Measurements from ENCODE around the gene ISG20L2. TPM values are rescaled to one million over a fixed set of nuclear protein-coding genes. Genes with fewer than 3 reads are reported as not detected.

Gene ISG20L2
- total RNA-seq, 1 donor from 2014 or later: 23.7 TPM

- H3K27me3 Mint-ChIP-seq (ENCODE audit: insufficient read depth, low read depth): peaks cover 6% of the 10 kb centered on the region
Measured at GRCh38 chr1:156680056-156680455, 48.5 kb downstream of the ISG20L2 start.

GRCh38 chr1:156677616-156678596 lies 50.7 kb downstream of the ISG20L2 start:
- Mint-ChIP-seq H3K27ac (peak overlapping the region; percentile 99), H3K4me1 (peaks cover 42% of the 10 kb centered on the region), H3K36me3 (peaks cover 8% of the 10 kb centered on the region), H3K9me3 (no peaks in the 10 kb centered on the region), H3K27me3 (ENCODE audit: insufficient read depth, low read depth) (peaks cover 17% of the 10 kb centered on the region), H3K4me3 (peak overlapping the region; percentile 92)
- TF ChIP-seq EZH2 (IDR thresholded peaks at IDR 0.05) (no peak), CTCF (IDR thresholded peaks at IDR 0.05) (peak; percentile 95), EZH2phosphoT487 (IDR thresholded peaks at IDR 0.05) (no peak)
- Histone ChIP-seq H3K9me3 (ENCODE audit: low read depth) (no peaks in the 10 kb centered on the region), H3K79me2 (ENCODE audit: low read depth) (peaks cover 44% of the 10 kb centered on the region), H3K36me3 (peaks cover under 1% of the 10 kb centered on the region), H3K4me1 (peaks cover 28% of the 10 kb centered on the region), H3K27ac (peak overlapping the region; percentile 9), H3K9ac (no peak overlapping the region), H4K20me1 (ENCODE audit: low read depth) (peaks cover 37% of the 10 kb centered on the region), H3K27me3 (peaks cover 20% of the 10 kb centered on the region), H2AFZ (replicated peaks) (no peak overlapping the region), H3K4me3 (peak overlapping the region; percentile 85), H3F3A (ENCODE audit: low read depth) (peaks cover 38% of the 10 kb centered on the region), H3K4me2 (peak overlapping the region; percentile 84)
- peak; percentile 90 for DNase-seq (ENCODE audit: low spot score)

More at GRCh38 chr1:156680056-156680455, 48.5 kb downstream of the ISG20L2 start:
- Histone ChIP-seq H2AFZ (replicated peaks) (no peak overlapping the region), H3K27ac (no peak overlapping the region), H3K4me2 (no peak overlapping the region), H3K27me3 (peaks cover 20% of the 10 kb centered on the region), H3K9me3 (ENCODE audit: low read depth) (no peaks in the 10 kb centered on the region), H3K36me3 (no peaks in the 10 kb centered on the region), H3K4me3 (no peak overlapping the region), H3K9ac (no peak overlapping the region), H3K4me1 (peaks cover 10% of the 10 kb centered on the region), H4K20me1 (ENCODE audit: low read depth) (peaks cover 19% of the 10 kb centered on the region), H3K79me2 (ENCODE audit: low read depth) (peaks cover 26% of the 10 kb centered on the region), H3F3A (ENCODE audit: low read depth) (peaks cover 19% of the 10 kb centered on the region)
- TF ChIP-seq EZH2phosphoT487 (IDR thresholded peaks at IDR 0.05): no peak
- TF ChIP-seq EZH2 (IDR thresholded peaks at IDR 0.05): no peak
- TF ChIP-seq CTCF (IDR thresholded peaks at IDR 0.05): no peak
- DNase-seq (ENCODE audit: low spot score): no peak
- Mint-ChIP-seq H3K9me3 (no peaks in the 10 kb centered on the region), H3K4me1 (peaks cover 26% of the 10 kb centered on the region), H3K4me3 (peak overlapping the region; percentile 1), H3K27ac (no peak overlapping the region), H3K36me3 (no peaks in the 10 kb centered on the region)

GRCh38 chr1:156676820-156677615 lies 51.5 kb downstream of the ISG20L2 start, which contains the start of gene NES:
TSS of gene NES (minus strand) at chr1:156677407. CDS start at chr1:156677264, 143 bp downstream.
- Histone ChIP-seq H3K4me2 (peak within 1 kb of the TSS; percentile 84), H3K36me3 (peaks cover 9% of the 10 kb centered on the region), H3K9me3 (ENCODE audit: low read depth) (no peaks in the 10 kb centered on the region), H3K9ac (peak within 1 kb of the TSS; percentile 89), H3K4me1 (peaks cover 37% of the 10 kb centered on the region), H2AFZ (replicated peaks) (no peak within 1 kb of the TSS), H3K27me3 (peaks cover 20% of the 10 kb centered on the region), H3K4me3 (peak within 1 kb of the TSS; percentile 85), H3K27ac (peak within 1 kb of the TSS; percentile 100), H3K79me2 (ENCODE audit: low read depth) (peaks cover 53% of the 10 kb centered on the region), H3F3A (ENCODE audit: low read depth) (peaks cover 47% of the 10 kb centered on the region), H4K20me1 (ENCODE audit: low read depth) (peaks cover 46% of the 10 kb centered on the region)
- peak; percentile 95 for DNase-seq (ENCODE audit: low spot score)
- peaks cover 4% of the 10 kb centered on the region for H3K9me3 Mint-ChIP-seq
- H3K27ac Mint-ChIP-seq: peak within 1 kb of the TSS; percentile 100
- peaks cover 15% of the 10 kb centered on the region for H3K36me3 Mint-ChIP-seq
- peak within 1 kb of the TSS; percentile 95 for H3K4me3 Mint-ChIP-seq
- H3K4me1 Mint-ChIP-seq: peaks cover 50% of the 10 kb centered on the region
- peaks cover 22% of the 10 kb centered on the region for H3K27me3 Mint-ChIP-seq (ENCODE audit: insufficient read depth, low read depth)
- TF ChIP-seq EZH2phosphoT487 (IDR thresholded peaks at IDR 0.05) (no peak), CTCF (IDR thresholded peaks at IDR 0.05) (no peak), EZH2 (IDR thresholded peaks at IDR 0.05) (no peak)
